ENCODE data around the gene IRF2BP2. TPM values are rescaled to one million over a fixed set of nuclear protein-coding genes. Genes with fewer than 3 reads are reported as not detected.

The IRF2BP2 gene
- polyA plus RNA-seq, 2 of the 4 experiments (the other 2 are of a cell fraction), result 38.2 to 53.5 TPM

- FAIRE-seq (no peak), DNase-seq (ENCODE audit: low read depth in 1 of 2, low spot score in 1 of 2) (no peak), ATAC-seq (no peak)
- ChIA-PET CTCF (interaction anchor here (0.6 to 1.6 kb wide), 6 partner anchors 86 to 477 kb away, joined by 3 to 4 read pairs (median 3); no protein-coding TSS in a partner anchor), POLR2A (interaction anchor here (0.7 to 1.6 kb wide), 5 partner anchors 107 to 721 kb away, joined by 3 to 4 read pairs (median 3); partner anchors contain the start of genes ARID4B and GGPS1)
- Histone ChIP-seq H3K4me1 (peaks cover 32% of the 10 kb centered on the region), H3K27ac (peak overlapping the region; percentile 96), H3K9me3 (no peaks in the 10 kb centered on the region), H3K4me3 (peak overlapping the region; percentile 64), H3K4me2 (peak overlapping the region; percentile 96)
- 16% methylated on average over 4 of the region's 4 CpGs for WGBS (ENCODE audit: missing lambda C conversion rate)
- TF ChIP-seq CBX8 (IDR thresholded peaks at IDR 0.05), result no peak
- TF ChIP-seq RARB (CRISPR knock-in tag; IDR thresholded peaks at IDR 0.05), result 0 out of 2 replicates have a peak, but pooled peaks have one; percentile 26
Observed at GRCh38 chr1:234606784-234607108, 3.2 kb downstream of the IRF2BP2 start.

GRCh38 chr1:234605983-234606783, 3.8 kb downstream of the IRF2BP2 start:
- WGBS (ENCODE audit: missing lambda C conversion rate), result 2% methylated on average over 9 of the region's 9 CpGs
- peak overlapping the region; percentile 96 for H3K4me2 ChIP-seq
- H3K9me3 ChIP-seq, result no peaks in the 10 kb centered on the region
- H3K4me3 ChIP-seq, result peak overlapping the region; percentile 64
- FAIRE-seq (no peak), DNase-seq (ENCODE audit: low read depth in 1 of 2, low spot score in 1 of 2) (peak in 1 of 2 experiments; percentile 75), ATAC-seq (peak in 1 of 2 experiments; percentile 11; a peak in 3 of 6 replicates)
- CTCF ChIA-PET, result interaction anchor here (0.6 to 11.3 kb wide), 9 partner anchors 87 to 487 kb away, joined by 3 to 76 read pairs (median 3); no protein-coding TSS in a partner anchor
- POLR2A ChIA-PET, result interaction anchor here (0.7 to 1.6 kb wide), 5 partner anchors 107 to 722 kb away, joined by 3 to 4 read pairs (median 3); partner anchors contain the start of genes ARID4B and GGPS1
- H3K27ac ChIP-seq, result peak overlapping the region; percentile 96
- H3K4me1 ChIP-seq, result peaks cover 32% of the 10 kb centered on the region
- no peak for TF ChIP-seq CBX2 (IDR thresholded peaks at IDR 0.05; ENCODE audit: borderline replicate concordance, low read depth)
- TF ChIP-seq BHLHE40 (IDR thresholded peaks at IDR 0.05; ENCODE audit: low read depth, low read length), result no peak
- no peak for TF ChIP-seq KDM5A (IDR thresholded peaks at IDR 0.05)
- no peak for TF ChIP-seq BCL3 (IDR thresholded peaks at IDR 0.05)
- TF ChIP-seq EHMT2 (IDR thresholded peaks at IDR 0.05; ENCODE audit: low read depth), result 0 out of 2 replicates have a peak, but pooled peaks have one; percentile 30
- 0 out of 3 replicates have a peak, but pooled peaks have one; percentile 10 for TF ChIP-seq SMC3 (IDR thresholded peaks at IDR 0.05)
- no peak for TF ChIP-seq CBX8 (IDR thresholded peaks at IDR 0.05)
- TF ChIP-seq CHD4 (IDR thresholded peaks at IDR 0.05; ENCODE audit: borderline replicate concordance), result no peak
- peak; percentile 31; the same call in 2 of the 3 replicates for TF ChIP-seq CTCF (IDR thresholded peaks at IDR 0.05)
- no peak for TF ChIP-seq POLR2A (IDR thresholded peaks at IDR 0.05; ENCODE audit: low read length)
- TF ChIP-seq ZNF302 (CRISPR knock-in tag; IDR thresholded peaks at IDR 0.05), result no peak
- no peak for TF ChIP-seq HOXB13 (CRISPR knock-in tag; IDR thresholded peaks at IDR 0.05; ENCODE audit: low read depth)
- no peak for TF ChIP-seq NR3C1 (IDR thresholded peaks at IDR 0.05)
- no peak for TF ChIP-seq CEBPB (IDR thresholded peaks at IDR 0.05)
- TF ChIP-seq PBX3 (IDR thresholded peaks at IDR 0.05), result no peak
- TF ChIP-seq CHD2 (IDR thresholded peaks at IDR 0.05; ENCODE audit: low read length, partially characterized antibody), result no peak
- TF ChIP-seq ESRRA (IDR thresholded peaks at IDR 0.05; ENCODE audit: borderline replicate concordance, low read length), result no peak
- TF ChIP-seq TFCP2L1 (CRISPR knock-in tag; IDR thresholded peaks at IDR 0.05), result no peak
- TF ChIP-seq FOSB (CRISPR knock-in tag; IDR thresholded peaks at IDR 0.05), result peak; percentile 82; the same call in 1 of the 2 replicates
- TF ChIP-seq SREBF2 (IDR thresholded peaks at IDR 0.05), result no peak
- no peak for TF ChIP-seq MAFK (IDR thresholded peaks at IDR 0.05; ENCODE audit: partially characterized antibody)
- TF ChIP-seq POLR2AphosphoS2 (conservative IDR thresholded peaks at IDR 0.05; ENCODE audit: low read length), result peak; percentile 92
- TF ChIP-seq ZSCAN20 (CRISPR knock-in tag; IDR thresholded peaks at IDR 0.05), result 0 out of 2 replicates have a peak, but pooled peaks have one; percentile 16
- TF ChIP-seq HDAC2 (IDR thresholded peaks at IDR 0.05), result no peak
- TF ChIP-seq KDM1A (IDR thresholded peaks at IDR 0.05; ENCODE audit: low read depth), result no peak
- peak in 1 of 2 experiments; percentile 60; a peak in 2 of 5 replicates for TF ChIP-seq JUN (IDR thresholded peaks at IDR 0.05)
- TF ChIP-seq HOXA7 (CRISPR knock-in tag; IDR thresholded peaks at IDR 0.05), result no peak
- TF ChIP-seq JUNB (IDR thresholded peaks at IDR 0.05), result no peak
- TF ChIP-seq NFE2L2 (conservative IDR thresholded peaks at IDR 0.05; ENCODE audit: low read length), result no peak
- TF ChIP-seq EHF (CRISPR knock-in tag; IDR thresholded peaks at IDR 0.05), result no peak
- no peak for TF ChIP-seq ATOH8 (CRISPR knock-in tag; IDR thresholded peaks at IDR 0.05; ENCODE audit: low read depth)
- TF ChIP-seq RCOR1 (IDR thresholded peaks at IDR 0.05; ENCODE audit: low read depth, low read length), result no peak
- TF ChIP-seq FOSL2 (IDR thresholded peaks at IDR 0.05), result no peak
- no peak for TF ChIP-seq FOSL2 (CRISPR knock-in tag; IDR thresholded peaks at IDR 0.05)
- TF ChIP-seq TP53 (CRISPR knock-in tag; IDR thresholded peaks at IDR 0.05), result peak; percentile 42; the same call in 1 of the 2 replicates

Data from A549 (cell line).